ENCODE results near the gene USH1C. TPM values are rescaled to one million over a fixed set of nuclear protein-coding genes. Genes with fewer than 3 reads are reported as not detected.

The USH1C gene
- polyA plus RNA-seq, 3 donors = not detected

DNA sequence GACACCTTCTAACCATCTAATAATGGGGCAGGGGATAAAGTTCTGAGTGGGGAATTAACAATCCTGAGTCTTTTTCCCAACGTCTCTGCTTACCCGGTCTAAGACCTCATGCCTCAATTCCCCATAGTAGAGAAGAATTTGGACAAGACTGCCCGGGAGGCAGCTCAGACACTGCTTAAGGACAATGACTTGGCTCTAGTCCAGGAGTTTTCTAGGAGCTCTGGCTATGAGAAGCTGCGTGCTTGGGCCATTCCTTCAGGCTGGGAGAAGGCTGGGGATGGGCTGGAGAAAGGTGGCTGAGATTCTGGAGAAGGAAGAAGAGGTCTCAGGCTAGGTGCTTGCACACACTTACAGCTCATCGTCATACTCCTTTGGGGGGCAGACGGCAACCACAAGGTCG, 47.8 kb downstream of the USH1C start:
- Histone ChIP-seq H3K4me2 (replicated peaks; ENCODE audit: extremely low read depth, low read length, poor library complexity, severe bottlenecking) (no peak overlapping the region), H3K79me2 (ENCODE audit: insufficient read depth, low read length) (no peaks in the 10 kb centered on the region), H3K9me3 (replicated peaks in 1 of 2; ENCODE audit: control insufficient read depth in 1 of 2, insufficient read depth in 1 of 2, low read length in 2 of 2) (no peaks in the 10 kb centered on the region), H3K9ac (ENCODE audit: insufficient read depth, low read length, poor library complexity, severe bottlenecking) (no peak overlapping the region), H3K27me3 (ENCODE audit: control insufficient read depth in 2 of 2, insufficient read depth in 2 of 2, low read length in 2 of 2) (no peaks in the 10 kb centered on the region), H3K36me3 (replicated peaks in 1 of 2; ENCODE audit: control insufficient read depth in 1 of 2, insufficient read depth in 2 of 2, low read length in 2 of 2) (no peaks in the 10 kb centered on the region), H3K4me1 (ENCODE audit: control insufficient read depth in 1 of 2, insufficient read depth in 2 of 2, low read length in 2 of 2) (no peaks in the 10 kb centered on the region), H2AFZ (ENCODE audit: insufficient read depth, low read depth, low read length, poor library complexity, severe bottlenecking) (no peak overlapping the region), H4K20me1 (ENCODE audit: insufficient read depth, low read length) (no peaks in the 10 kb centered on the region), H3K4me3 (replicated peaks in 1 of 3; ENCODE audit: low read depth in 2 of 3, low read length in 3 of 3) (no peak overlapping the region), H3K27ac (ENCODE audit: low read depth in 1 of 2, low read length in 2 of 2) (no peak overlapping the region)
- Mint-ChIP-seq H3K9me3 (no peaks in the 10 kb centered on the region), H3K4me1 (peaks cover 2% of the 10 kb centered on the region), H3K36me3 (no peaks in the 10 kb centered on the region), H3K27ac (peak overlapping the region in 1 of 7 donors; percentile 33), H3K27me3 (ENCODE audit: low read depth in 3 of 3) (peaks cover 0 to 7% (median 5%) of the 10 kb centered on the region in 3 donors), H3K4me3 (no peak overlapping the region)
- intact Hi-C loops (cut with micrococcal nuclease) = no loop called here
- DNase-seq = no peak
- WGBS (ENCODE audit: insufficient coverage) = 89% methylated on average over 5 of the region's 7 CpGs
- TF ChIP-seq, protein P1, sequence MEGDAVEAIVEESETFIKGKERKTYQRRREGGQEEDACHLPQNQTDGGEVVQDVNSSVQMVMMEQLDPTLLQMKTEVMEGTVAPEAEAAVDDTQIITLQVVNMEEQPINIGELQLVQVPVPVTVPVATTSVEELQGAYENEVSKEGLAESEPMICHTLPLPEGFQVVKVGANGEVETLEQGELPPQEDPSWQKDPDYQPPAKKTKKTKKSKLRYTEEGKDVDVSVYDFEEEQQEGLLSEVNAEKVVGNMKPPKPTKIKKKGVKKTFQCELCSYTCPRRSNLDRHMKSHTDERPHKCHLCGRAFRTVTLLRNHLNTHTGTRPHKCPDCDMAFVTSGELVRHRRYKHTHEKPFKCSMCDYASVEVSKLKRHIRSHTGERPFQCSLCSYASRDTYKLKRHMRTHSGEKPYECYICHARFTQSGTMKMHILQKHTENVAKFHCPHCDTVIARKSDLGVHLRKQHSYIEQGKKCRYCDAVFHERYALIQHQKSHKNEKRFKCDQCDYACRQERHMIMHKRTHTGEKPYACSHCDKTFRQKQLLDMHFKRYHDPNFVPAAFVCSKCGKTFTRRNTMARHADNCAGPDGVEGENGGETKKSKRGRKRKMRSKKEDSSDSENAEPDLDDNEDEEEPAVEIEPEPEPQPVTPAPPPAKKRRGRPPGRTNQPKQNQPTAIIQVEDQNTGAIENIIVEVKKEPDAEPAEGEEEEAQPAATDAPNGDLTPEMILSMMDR (IDR thresholded peaks at IDR 0.05) = no peak

- no peaks in the 10 kb centered on the region for H3K9me3 Mint-ChIP-seq
Observed at GRCh38 chr11:17494019-17494418, 50.2 kb downstream of the USH1C start.

More at GRCh38 chr11:17494019-17494418, 50.2 kb downstream of the USH1C start:
- H3K79me2 ChIP-seq (ENCODE audit: insufficient read depth, low read length) = no peaks in the 10 kb centered on the region
- no peaks in the 10 kb centered on the region for H3K4me1 ChIP-seq (ENCODE audit: control insufficient read depth in 1 of 2, insufficient read depth in 2 of 2, low read length in 2 of 2)
- no peaks in the 10 kb centered on the region for H4K20me1 ChIP-seq (ENCODE audit: insufficient read depth, low read length)
- H3K4me3 ChIP-seq (replicated peaks in 1 of 3; ENCODE audit: low read depth in 2 of 3, low read length in 3 of 3) = no peak overlapping the region
- H3K27me3 ChIP-seq (ENCODE audit: control insufficient read depth in 2 of 2, insufficient read depth in 2 of 2, low read length in 2 of 2) = no peaks in the 10 kb centered on the region
- no peak overlapping the region for H3K27ac ChIP-seq (ENCODE audit: low read depth in 1 of 2, low read length in 2 of 2)
- TF ChIP-seq, protein P1 (IDR thresholded peaks at IDR 0.05) = no peak
- DNase-seq = no peak
- peaks cover 2 to 7% (median 4%) of the 10 kb centered on the region in 3 donors for H3K27me3 Mint-ChIP-seq (ENCODE audit: low read depth in 3 of 3)
- H3K27ac Mint-ChIP-seq = no peak overlapping the region
- no peak overlapping the region for H2AFZ ChIP-seq (ENCODE audit: insufficient read depth, low read depth, low read length, poor library complexity, severe bottlenecking)
- intact Hi-C loops (cut with micrococcal nuclease) = no loop called here
- H3K4me1 Mint-ChIP-seq = peaks cover 2% of the 10 kb centered on the region
- no peaks in the 10 kb centered on the region for H3K36me3 ChIP-seq (replicated peaks in 1 of 2; ENCODE audit: control insufficient read depth in 1 of 2, insufficient read depth in 2 of 2, low read length in 2 of 2)
- no peak overlapping the region for H3K9ac ChIP-seq (ENCODE audit: insufficient read depth, low read length, poor library complexity, severe bottlenecking)
- no peaks in the 10 kb centered on the region for H3K9me3 ChIP-seq (replicated peaks in 1 of 2; ENCODE audit: control insufficient read depth in 1 of 2, insufficient read depth in 1 of 2, low read length in 2 of 2)
- no peaks in the 10 kb centered on the region for H3K36me3 Mint-ChIP-seq
- WGBS (ENCODE audit: insufficient coverage) = 79% methylated on average over 6 of the region's 6 CpGs
- no peak overlapping the region for H3K4me2 ChIP-seq (replicated peaks; ENCODE audit: extremely low read depth, low read length, poor library complexity, severe bottlenecking)
- H3K4me3 Mint-ChIP-seq = no peak overlapping the region

Measured in CD14-positive monocyte (primary cell).